A549 (cell line): ENCODE measurements around the gene CUX1. TPM values are rescaled to one million over a fixed set of nuclear protein-coding genes. Genes with fewer than 3 reads are reported as not detected.

Experiments used
- ATAC-seq, 2 experiments: fragments of 200-7000 bp in 1 of 2; fragments of >200 bp in 1 of 2; cut with Nextera tagmentation in 1 of 2; cut with Tn5 transposase in 1 of 2; 3 replicates each; pipeline versions ENCODE4 v1.8.0 to v1.9.1; 2018 to 2020; ENCODE audit warnings: mild to moderate bottlenecking in 1 of 2, moderate library complexity in 1 of 2
- CTCF ChIA-PET: fragments of 300-600 bp; sonication (Branson Sonifier 250); formaldehyde crosslinking; extraction: SDS; loops from one replicate; lab custom pipeline; 2021; ENCODE audit warnings: antibody characterized with exemption, inconsistent platforms; lab: Yijun Ruan, JAX
- POLR2A ChIA-PET: fragments of 350-600 bp; formaldehyde crosslinking; extraction: SDS; loops from one replicate; lab custom pipeline; 2021; ENCODE audit warnings: antibody characterized with exemption, inconsistent platforms; lab: Yijun Ruan, JAX
- DNase-seq, 2 experiments: peaks; one replicate each; pipeline versions ENCODE4 v3.0.0 to v3.0.0-alpha.2; 2011 to 2016; ENCODE audit warnings: low read depth in 1 of 2, low spot score in 1 of 2
- FAIRE-seq: peaks from 2 replicates; lab custom pipeline; 2011; peaks lifted over from hg19 to GRCh38; lab: Jason Lieb, UNC
- H3K27ac ChIP-seq, 2 experiments: fragments of >200 bp; sonication (Bioruptor Twin); formaldehyde crosslinking; 3 replicates each; pipeline ENCODE4 v1.5.1; 2016 to 2017
- H3K4me1 ChIP-seq: fragments of >200 bp; sonication (Bioruptor Twin); formaldehyde crosslinking; 3 replicates; pipeline ENCODE4 v1.6.1; 2016
- H3K4me2 ChIP-seq: fragments of >200 bp; sonication (Bioruptor Twin); formaldehyde crosslinking; 3 replicates; pipeline ENCODE4 v1.6.1; 2016
- H3K4me3 ChIP-seq: fragments of >200 bp; sonication (Bioruptor Twin); formaldehyde crosslinking; 3 replicates; pipeline ENCODE4 v1.5.1; 2016
- H3K9me3 ChIP-seq: fragments of >200 bp; sonication (Bioruptor Twin); formaldehyde crosslinking; 3 replicates; pipeline ENCODE4 v1.6.1; 2016
- ATOH8 ChIP-seq: fragments of 250-450 bp; sonication (Bioruptor Pico); IDR thresholded peaks from 2 replicates; pipeline ENCODE4 v1.5.0; 2020; ENCODE audit warnings: low read depth, mild to moderate bottlenecking, moderate library complexity
- BHLHE40 ChIP-seq: IDR thresholded peaks from 2 replicates; pipeline ENCODE4 v1.6.1; 2012; ENCODE audit warnings: low read depth, low read length, inconsistent platforms
- CBX2 ChIP-seq: fragments of 200-600 bp; sonication (generic); IDR thresholded peaks from 2 replicates; pipeline ENCODE4 v1.6.1; 2016; ENCODE audit warnings: low read depth, mild to moderate bottlenecking, borderline replicate concordance
- CBX8 ChIP-seq: fragments of 200-600 bp; sonication (generic); IDR thresholded peaks from 2 replicates; pipeline ENCODE4 v1.6.1; 2016
- CTCF ChIP-seq: fragments of >200 bp; sonication (Bioruptor Twin); formaldehyde crosslinking; IDR thresholded peaks from 3 replicates; pipeline ENCODE4 v1.5.1; 2016
- ESRRA ChIP-seq: fragments of 150-350 bp; IDR thresholded peaks from 2 replicates; pipeline ENCODE4 v1.6.1; 2014; ENCODE audit warnings: mild to moderate bottlenecking, low read length, borderline replicate concordance
- FOXS1 ChIP-seq: fragments of 250-450 bp; sonication (Bioruptor Pico); IDR thresholded peaks from 2 replicates; pipeline ENCODE4 v1.5.0; 2020; ENCODE audit warnings: mild to moderate bottlenecking, moderate library complexity
- HOXB13 ChIP-seq: fragments of 250-450 bp; sonication (Bioruptor Pico); IDR thresholded peaks from 2 replicates; pipeline ENCODE4 v1.5.0; 2020; ENCODE audit warnings: low read depth, mild to moderate bottlenecking, moderate library complexity
- JUN ChIP-seq, 2 experiments: fragments of >200 bp; sonication (Bioruptor Twin); formaldehyde crosslinking; IDR thresholded peaks; 2 replicates in 1 of 2; 3 replicates in 1 of 2; pipeline ENCODE4 v1.6.1; 2016 to 2017
- JUNB ChIP-seq: fragments of >200 bp; sonication (Bioruptor Twin); formaldehyde crosslinking; IDR thresholded peaks from 2 replicates; pipeline ENCODE4 v1.6.1; 2016
- MAFK ChIP-seq: fragments of 450-650 bp; IDR thresholded peaks from 2 replicates; pipeline ENCODE4 v1.6.1; 2014; ENCODE audit not compliant: partially characterized antibody
- NPAS2 ChIP-seq: fragments of 250-450 bp; sonication (Bioruptor Pico); IDR thresholded peaks from 2 replicates; pipeline ENCODE4 v1.8.0; 2022; ENCODE audit warnings: mild to moderate bottlenecking, moderate library complexity, borderline replicate concordance
- RAD21 ChIP-seq, 2 experiments: fragments of >200 bp in 1 of 2; sonication (Bioruptor Twin) in 1 of 2; formaldehyde crosslinking in 1 of 2; IDR thresholded peaks in 1 of 2; conservative IDR thresholded peaks in 1 of 2; 2 replicates in 1 of 2; 3 replicates in 1 of 2; pipeline ENCODE4 v1.6.1; 2012 to 2018; ENCODE audit warnings: inconsistent platforms in 1 of 2
- RNF2 ChIP-seq: fragments of 200-600 bp; sonication (generic); IDR thresholded peaks from 2 replicates; pipeline ENCODE4 v1.6.1; 2016; ENCODE audit warnings: low read depth, mild to moderate bottlenecking, antibody characterized with exemption, moderate library complexity, borderline replicate concordance
- SMC3 ChIP-seq: fragments of >200 bp; sonication (Bioruptor Twin); formaldehyde crosslinking; IDR thresholded peaks from 3 replicates; pipeline ENCODE4 v1.6.1; 2018; ENCODE audit warnings: inconsistent platforms
- ZFP36 ChIP-seq: fragments of 450-650 bp; IDR thresholded peaks from 2 replicates; pipeline ENCODE4 v1.6.1; 2014; ENCODE audit warnings: borderline replicate concordance; ENCODE audit not compliant: partially characterized antibody
- WGBS: methylation state at CpG from one replicate; pipeline ENCODE4 v1.1.6; 2017; ENCODE audit errors: missing lambda C conversion rate; 5-methylcytosine and 5-hydroxymethylcytosine counted together
- polyA plus RNA-seq, 4 experiments: library from polyadenylated mRNA; depleted of rRNA in 3 of 4; stranded (reverse); fragments of >200 nt; fragmentation: RNase III in 1 of 4; extraction: RNeasy Plus Mini Kit Qiagen cat#74134 plus additional on column Dnase treatment in 1 of 4; gene quantifications; 2 replicates in 3 of 4; 3 replicates in 1 of 4; pipeline ENCODE4 v1.2.3, GENCODE V29; 2011 to 2017
- TF ChIP-seq, protein P1 (sequence below): fragments of >200 bp; sonication (Bioruptor Twin); formaldehyde crosslinking; IDR thresholded peaks from 3 replicates; pipeline ENCODE4 v1.6.1; 2016
- TF ChIP-seq, protein P2 (sequence below): fragments of 150-350 bp; IDR thresholded peaks from 2 replicates; pipeline ENCODE4 v1.6.1; 2014; ENCODE audit warnings: low read depth, mild to moderate bottlenecking, low read length
- TF ChIP-seq, protein P3 (sequence below): fragments of 250-450 bp; sonication (Bioruptor Pico); IDR thresholded peaks from 2 replicates; pipeline ENCODE4 v1.5.0; 2021; ENCODE audit warnings: mild to moderate bottlenecking, moderate library complexity, borderline replicate concordance

The CUX1 gene
- polyA plus RNA-seq, 2 of the 4 experiments (the other 2 are of a cell fraction): 32.7 to 33.4 TPM

DNA sequence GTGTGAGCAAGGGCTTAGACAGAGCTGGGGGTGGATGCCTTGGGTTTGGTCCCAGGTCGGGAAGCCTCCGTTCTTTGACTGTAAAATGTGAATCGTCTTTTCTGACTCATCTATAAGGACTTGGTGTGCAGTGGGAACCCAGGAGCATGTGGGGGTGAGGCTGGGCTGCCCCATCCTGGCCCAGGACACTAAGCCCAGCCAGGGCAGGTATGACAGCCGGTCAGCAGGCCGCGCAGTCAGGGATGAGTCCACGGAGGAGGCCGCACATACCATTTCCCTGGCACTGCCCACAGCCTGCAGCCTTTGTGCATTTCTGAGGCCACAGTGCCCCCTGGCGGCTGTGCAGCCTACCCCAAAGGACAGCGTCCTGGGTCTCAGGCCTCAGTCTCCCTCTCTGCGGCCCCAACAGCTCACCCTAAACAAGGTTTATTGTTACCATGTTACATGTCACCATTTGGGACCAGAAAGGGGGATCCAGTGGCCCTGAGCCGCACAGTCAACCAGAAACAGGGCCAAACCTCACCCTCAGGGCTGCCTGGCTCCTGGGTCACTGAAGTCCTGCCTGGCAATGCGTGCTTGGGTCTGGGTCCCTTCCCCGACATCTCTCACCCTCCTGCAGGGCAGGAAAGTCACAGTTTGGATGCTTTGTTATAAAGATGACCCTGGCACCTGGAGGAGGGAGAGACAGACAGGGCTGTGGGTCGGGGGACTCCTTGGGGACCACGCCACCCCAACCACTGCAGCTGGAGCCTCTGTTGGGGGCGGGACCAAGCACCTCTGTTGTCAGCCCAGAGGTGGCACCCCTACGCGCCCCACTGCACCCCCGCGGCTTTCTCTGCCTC lies 454.9 kb downstream of the CUX1 start (continued):
- TF ChIP-seq RNF2 (no peak), RAD21 (conservative IDR thresholded peaks at IDR 0.05 in 1 of 2, IDR thresholded peaks at IDR 0.05 in 1 of 2) (peak; percentile 98)
- TF ChIP-seq, all 56 proteins: peak for 4

DNA sequence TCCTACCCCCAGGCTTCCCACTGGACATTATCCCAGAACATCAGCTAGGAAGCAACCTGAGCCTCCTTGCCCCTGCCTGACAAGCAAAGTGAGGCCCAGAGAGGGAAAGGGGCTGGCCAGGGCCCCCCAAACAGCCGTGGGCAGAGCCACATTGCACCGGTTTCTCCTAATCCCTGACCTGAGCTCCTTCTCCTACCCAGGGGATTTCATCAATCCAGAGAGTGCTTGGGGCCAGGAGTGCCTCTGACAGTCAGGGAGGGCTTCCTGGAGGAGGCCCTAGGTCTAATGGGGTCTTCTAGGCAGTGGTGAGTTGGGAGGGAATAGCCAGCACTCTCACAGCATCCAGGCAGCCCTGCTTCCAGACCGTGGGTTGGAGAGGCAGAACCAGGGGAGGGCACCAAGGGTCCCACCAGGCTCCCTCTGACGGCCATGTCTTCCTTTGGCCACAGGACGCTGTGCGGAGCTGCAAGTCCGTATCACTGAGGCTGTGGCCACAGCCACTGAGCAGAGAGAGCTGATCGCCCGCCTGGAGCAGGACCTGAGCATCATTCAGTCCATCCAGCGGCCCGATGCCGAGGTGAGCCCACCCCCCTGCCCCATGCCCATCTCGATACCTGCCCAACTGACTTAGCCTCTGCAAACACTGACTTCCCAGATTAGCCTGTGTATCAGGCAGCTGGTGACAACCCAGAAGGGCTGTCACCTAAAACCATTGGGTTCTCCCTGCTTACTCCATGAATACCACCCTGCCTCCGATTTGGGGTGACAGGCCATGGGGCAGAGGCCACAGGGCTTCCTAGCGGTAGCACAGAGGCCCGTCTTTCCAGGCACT lies 455.7 kb downstream of the CUX1 start:
- ATAC-seq: no peak; a peak in 1 of 6 replicates
- ChIA-PET POLR2A (interaction anchor here (0.5 to 1.5 kb wide), 5 partner anchors 14 to 586 kb away, joined by 3 to 7 read pairs (median 3); partner anchors contain the start of gene PRKRIP1), CTCF (interaction anchor here (0.5 to 7.1 kb wide), 48 partner anchors 9 to 965 kb away, joined by 3 to 106 read pairs (median 4); partner anchors contain the start of gene PRKRIP1)
- DNase-seq: no peak
- peak overlapping the region; percentile 71 to 83 for H3K27ac ChIP-seq
- 82% methylated on average over 14 of the region's 16 CpGs for WGBS
- TF ChIP-seq NPAS2: no peak
- TF ChIP-seq ZFP36: peak; percentile 80
- no peaks in the 10 kb centered on the region for H3K9me3 ChIP-seq
- H3K4me3 ChIP-seq: no peak overlapping the region
- peaks cover 29% of the 10 kb centered on the region for H3K4me1 ChIP-seq
- peak overlapping the region; percentile 64 for H3K4me2 ChIP-seq
- FAIRE-seq: no peak

- peak overlapping the region; percentile 29 for H3K4me3 ChIP-seq
- H3K4me2 ChIP-seq: peak overlapping the region; percentile 64
- CTCF ChIA-PET: interaction anchor here (0.8 to 7.1 kb wide), 21 partner anchors 8 to 766 kb away, joined by 3 to 106 read pairs (median 4); partner anchors contain the start of gene PRKRIP1
- 52% methylated on average over 17 of the region's 23 CpGs for WGBS
- ATAC-seq (peak; percentile 86 to 92), DNase-seq (peak; percentile 93 to 98), FAIRE-seq (no peak)
- POLR2A ChIA-PET: interaction anchor here (0.5 to 1.5 kb wide), 7 partner anchors 13 to 587 kb away, joined by 3 to 7 read pairs (median 3); partner anchors contain the start of gene PRKRIP1
- H3K27ac ChIP-seq: peak overlapping the region; percentile 71 to 83
- H3K9me3 ChIP-seq: no peaks in the 10 kb centered on the region
- peaks cover 29% of the 10 kb centered on the region for H3K4me1 ChIP-seq
- TF ChIP-seq, protein P1, sequence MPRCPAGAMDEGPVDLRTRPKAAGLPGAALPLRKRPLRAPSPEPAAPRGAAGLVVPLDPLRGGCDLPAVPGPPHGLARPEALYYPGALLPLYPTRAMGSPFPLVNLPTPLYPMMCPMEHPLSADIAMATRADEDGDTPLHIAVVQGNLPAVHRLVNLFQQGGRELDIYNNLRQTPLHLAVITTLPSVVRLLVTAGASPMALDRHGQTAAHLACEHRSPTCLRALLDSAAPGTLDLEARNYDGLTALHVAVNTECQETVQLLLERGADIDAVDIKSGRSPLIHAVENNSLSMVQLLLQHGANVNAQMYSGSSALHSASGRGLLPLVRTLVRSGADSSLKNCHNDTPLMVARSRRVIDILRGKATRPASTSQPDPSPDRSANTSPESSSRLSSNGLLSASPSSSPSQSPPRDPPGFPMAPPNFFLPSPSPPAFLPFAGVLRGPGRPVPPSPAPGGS: no peak
- no peak for TF ChIP-seq ESRRA
- no peak for TF ChIP-seq ZFP36
- no peak for TF ChIP-seq SMC3
- no peak for TF ChIP-seq FOXS1 (CRISPR knock-in tag)
- peak in 1 of 2 experiments; percentile 47; a peak in 2 of 5 replicates for TF ChIP-seq JUN (IDR thresholded peaks at IDR 0.05)
- TF ChIP-seq, protein P2, sequence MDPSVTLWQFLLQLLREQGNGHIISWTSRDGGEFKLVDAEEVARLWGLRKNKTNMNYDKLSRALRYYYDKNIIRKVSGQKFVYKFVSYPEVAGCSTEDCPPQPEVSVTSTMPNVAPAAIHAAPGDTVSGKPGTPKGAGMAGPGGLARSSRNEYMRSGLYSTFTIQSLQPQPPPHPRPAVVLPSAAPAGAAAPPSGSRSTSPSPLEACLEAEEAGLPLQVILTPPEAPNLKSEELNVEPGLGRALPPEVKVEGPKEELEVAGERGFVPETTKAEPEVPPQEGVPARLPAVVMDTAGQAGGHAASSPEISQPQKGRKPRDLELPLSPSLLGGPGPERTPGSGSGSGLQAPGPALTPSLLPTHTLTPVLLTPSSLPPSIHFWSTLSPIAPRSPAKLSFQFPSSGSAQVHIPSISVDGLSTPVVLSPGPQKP: no peak
- TF ChIP-seq NPAS2: peak; percentile 81
- TF ChIP-seq HOXB13 (CRISPR knock-in tag): no peak
- TF ChIP-seq ATOH8 (CRISPR knock-in tag): no peak
- no peak for TF ChIP-seq CTCF
- TF ChIP-seq CBX8: no peak
- no peak for TF ChIP-seq JUNB
- TF ChIP-seq MAFK: no peak
- no peak for TF ChIP-seq RNF2
- no peak for TF ChIP-seq CBX2
- TF ChIP-seq, protein P3, sequence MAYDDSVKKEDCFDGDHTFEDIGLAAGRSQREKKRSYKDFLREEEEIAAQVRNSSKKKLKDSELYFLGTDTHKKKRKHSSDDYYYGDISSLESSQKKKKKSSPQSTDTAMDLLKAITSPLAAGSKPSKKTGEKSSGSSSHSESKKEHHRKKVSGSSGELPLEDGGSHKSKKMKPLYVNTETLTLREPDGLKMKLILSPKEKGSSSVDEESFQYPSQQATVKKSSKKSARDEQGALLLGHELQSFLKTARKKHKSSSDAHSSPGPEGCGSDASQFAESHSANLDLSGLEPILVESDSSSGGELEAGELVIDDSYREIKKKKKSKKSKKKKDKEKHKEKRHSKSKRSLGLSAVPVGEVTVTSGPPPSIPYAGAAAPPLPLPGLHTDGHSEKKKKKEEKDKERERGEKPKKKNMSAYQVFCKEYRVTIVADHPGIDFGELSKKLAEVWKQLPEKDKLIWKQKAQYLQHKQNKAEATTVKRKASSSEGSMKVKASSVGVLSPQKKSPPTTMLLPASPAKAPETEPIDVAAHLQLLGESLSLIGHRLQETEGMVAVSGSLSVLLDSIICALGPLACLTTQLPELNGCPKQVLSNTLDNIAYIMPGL (CRISPR knock-in tag): no peak
- 0 out of 2 replicates have a peak, but pooled peaks have one; percentile 24 for TF ChIP-seq BHLHE40
These were observed 456.6 kb downstream of the CUX1 start for GRCh38 chr7:102273749-102274712.
